WTC11 (cell line): Measurements from ENCODE around the gene BOLA3.

Experiments
- ELF4 ChIP-seq: sonication (generic); formaldehyde crosslinking; IDR thresholded peaks from 2 replicates; pipeline ENCODE4 v1.8.1; 2022; ENCODE audit warnings: low read depth, mild to moderate bottlenecking, moderate library complexity, missing genetic modification reagents
- IRF2 ChIP-seq: sonication (generic); formaldehyde crosslinking; IDR thresholded peaks from 2 replicates; pipeline ENCODE4 v1.8.0; 2022; ENCODE audit warnings: low read depth, missing genetic modification reagents, borderline replicate concordance
- KAT7 ChIP-seq: sonication (generic); formaldehyde crosslinking; IDR thresholded peaks from 2 replicates; pipeline ENCODE4 v1.8.1; 2023; ENCODE audit warnings: missing genetic modification reagents, mild to moderate bottlenecking, borderline replicate concordance
- USF2 ChIP-seq: sonication (generic); formaldehyde crosslinking; IDR thresholded peaks from 2 replicates; pipeline ENCODE4 v1.8.1; 2023; ENCODE audit warnings: mild to moderate bottlenecking, missing genetic modification reagents, moderate library complexity
- ZNF138 ChIP-seq: sonication (generic); formaldehyde crosslinking; conservative IDR thresholded peaks from 2 replicates; pipeline ENCODE4 v1.8.1; 2022; ENCODE audit warnings: mild to moderate bottlenecking, moderate library complexity, missing genetic modification reagents
- ZNF263 ChIP-seq: sonication (generic); formaldehyde crosslinking; IDR thresholded peaks from 2 replicates; pipeline ENCODE4 v1.8.1; 2022; ENCODE audit warnings: low read depth, mild to moderate bottlenecking, moderate library complexity, missing genetic modification reagents
- TF ChIP-seq, protein P1 (sequence below): sonication (generic); formaldehyde crosslinking; IDR thresholded peaks from 2 replicates; pipeline ENCODE4 v1.8.1; 2023; ENCODE audit warnings: mild to moderate bottlenecking, missing genetic modification reagents
- TF ChIP-seq, protein P2 (sequence below): fragments of 200-600 bp; IDR thresholded peaks from 2 replicates; pipeline ENCODE4 v1.8.0; 2022; ENCODE audit warnings: antibody characterized with exemption
- TF ChIP-seq, protein P3 (sequence below): sonication (generic); formaldehyde crosslinking; IDR thresholded peaks from 2 replicates; pipeline ENCODE4 v1.8.1; 2023; ENCODE audit warnings: mild to moderate bottlenecking, missing genetic modification reagents, moderate library complexity

DNA sequence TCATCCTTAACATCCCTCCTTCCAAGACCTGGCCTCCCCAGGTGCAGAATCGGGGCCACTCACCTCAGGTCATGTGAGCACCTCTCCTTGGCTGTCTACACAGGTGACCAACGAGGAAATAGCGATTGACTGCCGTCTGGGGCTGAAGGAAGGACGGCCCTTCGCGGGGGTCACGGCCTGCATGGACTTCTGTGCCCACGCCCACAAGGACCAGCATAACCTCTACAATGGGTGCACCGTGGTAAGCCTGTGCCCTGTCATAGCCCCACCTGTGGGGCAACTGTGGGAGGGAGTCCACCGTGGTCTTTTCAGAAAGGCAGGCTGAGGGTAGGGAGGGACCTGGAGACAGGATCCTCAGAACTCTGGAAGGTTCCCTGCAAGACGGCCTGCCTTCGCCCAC lies 54.3 kb downstream of the BOLA3 start:
- TF ChIP-seq KAT7 (CRISPR knock-in tag) (no peak), IRF2 (CRISPR knock-in tag) (no peak), ZNF138 (CRISPR knock-in tag) (no peak), ELF4 (no peak), ZNF263 (CRISPR knock-in tag) (no peak), USF2 (CRISPR knock-in tag) (no peak)
- TF ChIP-seq, protein P1, sequence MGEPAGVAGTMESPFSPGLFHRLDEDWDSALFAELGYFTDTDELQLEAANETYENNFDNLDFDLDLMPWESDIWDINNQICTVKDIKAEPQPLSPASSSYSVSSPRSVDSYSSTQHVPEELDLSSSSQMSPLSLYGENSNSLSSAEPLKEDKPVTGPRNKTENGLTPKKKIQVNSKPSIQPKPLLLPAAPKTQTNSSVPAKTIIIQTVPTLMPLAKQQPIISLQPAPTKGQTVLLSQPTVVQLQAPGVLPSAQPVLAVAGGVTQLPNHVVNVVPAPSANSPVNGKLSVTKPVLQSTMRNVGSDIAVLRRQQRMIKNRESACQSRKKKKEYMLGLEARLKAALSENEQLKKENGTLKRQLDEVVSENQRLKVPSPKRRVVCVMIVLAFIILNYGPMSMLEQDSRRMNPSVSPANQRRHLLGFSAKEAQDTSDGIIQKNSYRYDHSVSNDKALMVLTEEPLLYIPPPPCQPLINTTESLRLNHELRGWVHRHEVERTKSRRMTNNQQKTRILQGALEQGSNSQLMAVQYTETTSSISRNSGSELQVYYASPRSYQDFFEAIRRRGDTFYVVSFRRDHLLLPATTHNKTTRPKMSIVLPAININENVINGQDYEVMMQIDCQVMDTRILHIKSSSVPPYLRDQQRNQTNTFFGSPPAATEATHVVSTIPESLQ (CRISPR knock-in tag), result no peak
- TF ChIP-seq, protein P2, sequence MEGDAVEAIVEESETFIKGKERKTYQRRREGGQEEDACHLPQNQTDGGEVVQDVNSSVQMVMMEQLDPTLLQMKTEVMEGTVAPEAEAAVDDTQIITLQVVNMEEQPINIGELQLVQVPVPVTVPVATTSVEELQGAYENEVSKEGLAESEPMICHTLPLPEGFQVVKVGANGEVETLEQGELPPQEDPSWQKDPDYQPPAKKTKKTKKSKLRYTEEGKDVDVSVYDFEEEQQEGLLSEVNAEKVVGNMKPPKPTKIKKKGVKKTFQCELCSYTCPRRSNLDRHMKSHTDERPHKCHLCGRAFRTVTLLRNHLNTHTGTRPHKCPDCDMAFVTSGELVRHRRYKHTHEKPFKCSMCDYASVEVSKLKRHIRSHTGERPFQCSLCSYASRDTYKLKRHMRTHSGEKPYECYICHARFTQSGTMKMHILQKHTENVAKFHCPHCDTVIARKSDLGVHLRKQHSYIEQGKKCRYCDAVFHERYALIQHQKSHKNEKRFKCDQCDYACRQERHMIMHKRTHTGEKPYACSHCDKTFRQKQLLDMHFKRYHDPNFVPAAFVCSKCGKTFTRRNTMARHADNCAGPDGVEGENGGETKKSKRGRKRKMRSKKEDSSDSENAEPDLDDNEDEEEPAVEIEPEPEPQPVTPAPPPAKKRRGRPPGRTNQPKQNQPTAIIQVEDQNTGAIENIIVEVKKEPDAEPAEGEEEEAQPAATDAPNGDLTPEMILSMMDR, result no peak
- TF ChIP-seq, protein P3, sequence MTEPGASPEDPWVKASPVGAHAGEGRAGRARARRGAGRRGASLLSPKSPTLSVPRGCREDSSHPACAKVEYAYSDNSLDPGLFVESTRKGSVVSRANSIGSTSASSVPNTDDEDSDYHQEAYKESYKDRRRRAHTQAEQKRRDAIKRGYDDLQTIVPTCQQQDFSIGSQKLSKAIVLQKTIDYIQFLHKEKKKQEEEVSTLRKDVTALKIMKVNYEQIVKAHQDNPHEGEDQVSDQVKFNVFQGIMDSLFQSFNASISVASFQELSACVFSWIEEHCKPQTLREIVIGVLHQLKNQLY (CRISPR knock-in tag), result no peak
